Measurements from ENCODE around the gene CD8B.

GRCh38 chr2:86790676-86791572 is 70.8 kb downstream of the CD8B start, which contains the start of gene CD8A:
- TF ChIP-seq POLR2A (IDR thresholded peaks at IDR 0.05; ENCODE audit: low read depth, low read length) (no peak), POLR2AphosphoS5 (IDR thresholded peaks at IDR 0.05; ENCODE audit: low read depth, low read length) (no peak), PAX5 (IDR thresholded peaks at IDR 0.05; ENCODE audit: insufficient read depth, low read length, severe bottlenecking) (no peak), TAF1 (IDR thresholded peaks at IDR 0.05; ENCODE audit: low read depth, low read length) (no peak), POU2F2 (IDR thresholded peaks at IDR 0.05; ENCODE audit: low read depth, low read length) (no peak), SPI1 (IDR thresholded peaks at IDR 0.05; ENCODE audit: low read depth, low read length) (no peak)

Measured in GM12891 (cell line).